NCI-H82 treated with DMSO at 0.1 percent for 48 hours (cell line): Measurements from ENCODE around the gene ADAMTS5.

ENCODE experiments used
- DNase-seq: peaks from one replicate; lab custom pipeline; 2025; ENCODE audit not compliant: unreplicated experiment; lab: John Stamatoyannopoulos, UW

The ADAMTS5 gene

GRCh38 chr21:26949830-26950229 is 17.1 kb downstream of the ADAMTS5 start:
- DNase-seq, result no peak

GRCh38 chr21:26948194-26948593 is 18.7 kb downstream of the ADAMTS5 start:
- no peak for DNase-seq

GRCh38 chr21:26946744-26947446 is 20.0 kb downstream of the ADAMTS5 start:
- no peak for DNase-seq

- DNase-seq, result peak; percentile 64
Observed at GRCh38 chr21:26945916-26946675, 20.8 kb downstream of the ADAMTS5 start.

DNA sequence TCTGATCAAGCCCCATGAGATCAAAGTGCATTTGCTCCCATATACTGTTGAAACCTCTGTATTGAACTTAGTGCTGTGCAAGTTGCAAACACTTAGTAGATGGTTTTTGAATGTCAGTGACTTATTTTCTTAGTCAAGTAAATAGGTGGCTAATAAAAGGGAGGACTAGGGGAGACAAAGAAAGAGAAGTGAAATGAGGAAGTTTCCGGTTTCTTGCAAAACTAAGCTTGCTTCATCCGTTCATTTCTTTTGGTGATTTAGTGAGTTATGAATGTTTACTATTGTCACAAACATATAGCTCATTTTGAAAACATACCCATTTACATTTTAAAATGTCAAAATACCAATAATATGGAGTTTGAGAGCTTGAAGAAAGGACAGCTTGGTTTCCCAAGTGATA is 23.0 kb downstream of the ADAMTS5 start:
- no peak for DNase-seq

DNA sequence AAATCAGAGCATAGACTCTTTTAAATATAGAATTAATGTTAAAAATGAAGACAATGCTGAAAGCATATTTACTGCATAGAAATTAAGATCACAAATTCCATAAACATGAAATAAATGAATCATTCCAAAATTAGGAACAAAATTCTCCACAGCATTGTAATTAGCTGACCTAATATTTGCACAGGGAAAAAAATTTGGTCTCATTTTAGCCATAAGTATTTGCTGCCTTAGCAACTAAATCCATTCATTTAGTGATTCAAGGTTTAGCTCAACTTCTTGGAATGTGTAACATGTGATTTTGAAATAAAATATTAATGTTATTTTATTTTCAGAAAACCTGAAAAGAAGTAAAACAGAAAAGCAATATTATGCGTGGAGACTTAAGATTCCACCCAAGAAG is 25.5 kb downstream of the ADAMTS5 start:
- DNase-seq, result no peak

DNA sequence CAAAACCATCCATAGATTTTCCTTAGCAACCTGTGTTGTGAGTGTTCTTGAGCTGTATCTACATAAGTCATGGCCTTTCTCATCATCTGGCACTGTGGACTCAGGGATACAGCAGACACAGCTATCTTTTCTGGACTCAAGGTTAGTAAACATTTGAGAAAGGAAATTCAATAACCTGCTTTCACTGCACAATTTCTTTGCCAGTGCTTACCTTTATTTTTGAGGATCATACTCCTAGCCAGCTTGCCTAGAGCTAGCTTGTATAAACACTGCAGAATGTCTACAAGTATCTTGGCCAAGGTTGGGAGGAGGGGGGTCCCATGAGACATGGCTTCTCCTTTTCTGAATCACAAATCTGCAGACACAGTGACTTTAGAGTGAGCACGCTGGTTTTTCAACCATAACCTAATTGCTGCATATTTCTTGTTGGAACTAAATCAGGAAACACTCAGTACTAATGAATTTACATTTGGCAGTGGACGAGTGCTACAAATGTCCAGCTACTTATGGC is 27.2 kb downstream of the ADAMTS5 start:
- no peak for DNase-seq

- DNase-seq, result no peak
Observed at GRCh38 chr21:26936641-26937040, 30.2 kb downstream of the ADAMTS5 start.

GRCh38 chr21:26935977-26936376 is 30.9 kb downstream of the ADAMTS5 start:
- DNase-seq, result no peak

- DNase-seq, result no peak
Observed at GRCh38 chr21:26934383-26934782, 32.5 kb downstream of the ADAMTS5 start.

DNA sequence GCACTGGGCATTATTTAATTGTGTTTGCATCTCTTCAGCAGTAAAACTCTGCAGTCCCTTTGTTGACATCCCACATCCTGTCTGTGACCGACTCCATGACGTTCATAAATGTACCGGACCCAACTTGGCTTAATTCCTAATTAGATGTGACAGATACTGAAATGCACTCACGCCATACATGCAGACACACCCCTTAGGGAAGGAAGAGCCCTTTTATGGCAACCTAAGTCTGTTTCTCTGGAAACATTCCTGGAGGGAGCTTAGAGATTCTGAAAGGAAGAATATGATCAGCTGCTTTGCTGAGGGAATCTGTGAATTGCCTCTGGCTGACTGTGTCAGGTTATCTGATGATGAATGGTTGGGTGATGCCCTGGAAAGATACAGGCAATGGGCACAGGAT is 33.4 kb downstream of the ADAMTS5 start:
- no peak for DNase-seq

DNA sequence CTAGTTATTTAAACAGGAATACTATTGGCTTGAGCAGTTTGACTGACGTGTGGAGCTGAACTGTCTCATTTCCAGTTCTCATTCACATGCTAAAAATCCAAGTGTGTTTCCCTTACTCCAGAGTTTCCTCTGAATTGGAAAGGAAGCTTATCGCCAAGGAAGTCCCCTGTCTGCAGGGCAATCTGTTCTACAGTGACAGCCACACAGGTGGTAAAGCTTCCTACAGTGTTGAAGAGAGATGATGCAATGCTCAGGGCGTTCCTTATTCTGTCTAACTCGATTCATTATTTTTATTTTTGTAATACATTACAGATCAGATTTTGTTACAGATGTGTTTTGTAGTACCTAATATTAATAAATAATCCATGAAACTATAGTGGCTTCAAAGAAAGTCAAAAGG is 41.3 kb downstream of the ADAMTS5 start:
- no peak for DNase-seq

- DNase-seq, result no peak
Observed at GRCh38 chr21:26925122-26925521, 41.8 kb downstream of the ADAMTS5 start.

- no peak for DNase-seq
Observed at GRCh38 chr21:26923986-26924385, 42.9 kb downstream of the ADAMTS5 start.

- DNase-seq, result no peak
Observed at GRCh38 chr21:26920055-26920454, 46.8 kb downstream of the ADAMTS5 start.

GRCh38 chr21:26918323-26919079 is 48.4 kb downstream of the ADAMTS5 start:
- DNase-seq, result no peak

DNA sequence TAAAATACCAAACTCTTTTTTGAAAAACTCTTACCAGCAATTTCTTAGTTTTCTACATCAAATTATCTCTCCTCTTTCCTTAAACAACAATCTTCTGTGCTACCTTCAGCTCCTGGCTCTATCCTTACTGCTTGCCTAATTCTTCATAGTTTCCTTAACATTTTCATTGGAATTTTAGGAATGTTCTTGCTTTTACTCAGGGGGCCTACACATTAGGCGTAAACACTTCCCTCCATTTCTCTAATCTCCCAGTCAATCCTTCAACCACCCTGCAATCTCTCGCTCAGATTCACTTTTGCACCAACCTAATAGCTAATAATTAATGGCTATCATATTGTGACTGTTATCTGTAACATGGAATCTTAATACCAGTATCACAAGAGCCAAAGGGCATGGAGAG is 50.1 kb downstream of the ADAMTS5 start:
- no peak for DNase-seq

DNA sequence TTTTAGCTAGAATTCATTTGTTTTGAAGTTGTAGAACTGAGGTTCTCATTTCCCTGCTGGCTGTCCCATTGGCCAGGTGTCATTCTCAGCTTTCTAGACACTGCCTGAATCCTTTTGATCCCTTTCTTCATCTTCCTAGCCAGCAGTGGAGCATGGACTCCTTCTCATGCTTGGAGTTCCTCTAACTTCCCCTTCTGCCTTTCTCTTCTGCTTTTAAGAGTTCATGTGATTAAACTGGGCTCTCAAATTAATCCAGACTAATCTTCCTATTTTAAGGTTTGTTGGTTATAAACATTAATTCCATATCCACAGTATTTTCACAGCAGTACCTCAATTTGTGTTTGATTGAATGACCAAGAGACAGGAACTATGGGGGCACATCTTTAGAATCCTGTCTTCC is 52.3 kb downstream of the ADAMTS5 start:
- no peak for DNase-seq

DNA sequence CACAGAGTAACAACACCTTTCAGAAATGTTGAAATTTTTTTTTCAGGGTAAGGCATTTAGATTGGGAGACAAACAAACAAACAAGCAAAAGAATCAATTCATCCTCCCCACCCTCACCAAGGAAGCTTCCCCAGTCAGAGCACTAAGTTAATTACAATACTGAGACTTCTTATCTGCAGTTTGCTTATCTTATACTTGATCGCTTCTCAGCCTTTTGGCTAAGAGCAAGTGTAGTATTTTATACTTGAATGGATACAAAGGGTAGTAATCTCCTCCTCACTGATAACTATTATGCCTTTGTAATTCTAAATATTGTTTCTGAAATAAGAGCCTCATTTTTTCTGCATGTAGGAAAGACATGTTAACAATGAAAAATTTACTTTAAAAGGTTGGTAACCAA is 54.4 kb downstream of the ADAMTS5 start:
- DNase-seq, result no peak

GRCh38 chr21:26909972-26910371 is 56.9 kb downstream of the ADAMTS5 start:
- DNase-seq, result no peak

GRCh38 chr21:26900980-26901379 is 65.9 kb downstream of the ADAMTS5 start:
- no peak for DNase-seq

DNA sequence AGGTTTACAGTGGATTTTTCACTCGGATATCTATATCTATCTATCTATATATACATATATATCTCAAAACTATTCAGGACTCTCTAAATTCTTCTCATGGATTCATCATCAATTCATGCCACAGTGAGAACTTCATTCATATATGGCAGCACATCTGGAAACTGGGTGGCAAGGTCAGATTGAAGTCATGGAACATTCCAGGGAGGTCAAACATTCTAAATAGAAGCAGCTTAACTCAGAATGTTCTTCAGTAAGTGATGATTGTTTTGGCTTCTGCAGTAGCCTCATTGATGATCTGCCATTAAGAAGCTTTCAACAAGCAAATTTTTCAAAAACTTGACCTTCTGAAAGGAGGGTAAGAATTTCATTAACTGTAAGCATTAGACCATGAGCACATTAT is 74.7 kb downstream of the ADAMTS5 start:
- no peak for DNase-seq
